Nephron progenitor cell (in vitro differentiated cells): ENCODE data around the gene UQCRQ.

Experiments
- DNase-seq: peaks from one replicate; pipeline ENCODE4 v3.0.0; 2021
- H3K27ac Mint-ChIP-seq: 2 replicates; pipeline ENCODE4 v1.8.0; 2021; ENCODE audit warnings: mild to moderate bottlenecking, moderate library complexity, mixed read lengths
- H3K27me3 Mint-ChIP-seq: 2 replicates; pipeline ENCODE4 v1.8.0; 2021; ENCODE audit warnings: mild to moderate bottlenecking, low read depth, mixed read lengths; ENCODE audit not compliant: poor library complexity
- H3K36me3 Mint-ChIP-seq: 2 replicates; pipeline ENCODE4 v1.8.0; 2021; ENCODE audit warnings: low read depth, mixed read lengths
- H3K4me1 Mint-ChIP-seq: 2 replicates; pipeline ENCODE4 v1.8.0; 2021; ENCODE audit warnings: mixed read lengths
- H3K4me3 Mint-ChIP-seq: 2 replicates; pipeline ENCODE4 v1.8.0; 2021; ENCODE audit warnings: mild to moderate bottlenecking, moderate library complexity, mixed read lengths
- H3K9me3 Mint-ChIP-seq: 2 replicates; pipeline ENCODE4 v1.8.0; 2021; ENCODE audit warnings: mild to moderate bottlenecking, moderate library complexity, mixed read lengths
- CTCF ChIP-seq: fragments of 200-600 bp; sonication (generic); IDR thresholded peaks from 2 replicates; pipeline ENCODE4 v1.5.0; 2021; ENCODE audit warnings: antibody characterized with exemption

UQCRQ gene

GRCh38 chr5:132866342-132867045, at the start of gene UQCRQ, which contains the start of gene GDF9:
Gene UQCRQ (plus strand): TSS chr5:132866642. CDS start chr5:132866882, 240 bp downstream.
Gene GDF9 (minus strand): TSS chr5:132866469. CDS start chr5:132864533, 1,936 bp downstream.
- peak within 1 kb of the TSS; percentile 100 for H3K4me3 Mint-ChIP-seq
- peaks cover 18% of the 10 kb centered on the region for H3K36me3 Mint-ChIP-seq
- no peaks in the 10 kb centered on the region for H3K9me3 Mint-ChIP-seq
- no peak for TF ChIP-seq CTCF
- peak; percentile 92 for DNase-seq
- H3K27ac Mint-ChIP-seq = peak within 1 kb of the TSS; percentile 100
- peaks cover 27% of the 10 kb centered on the region for H3K4me1 Mint-ChIP-seq
- H3K27me3 Mint-ChIP-seq = peaks cover 15% of the 10 kb centered on the region

GRCh38 chr5:132817011-132817410, 49.4 kb upstream of the UQCRQ start:
- Mint-ChIP-seq H3K4me3 (no peak overlapping the region), H3K9me3 (peaks cover 5% of the 10 kb centered on the region), H3K27me3 (peaks cover 68% of the 10 kb centered on the region), H3K4me1 (peaks cover 23% of the 10 kb centered on the region), H3K27ac (no peak overlapping the region), H3K36me3 (no peaks in the 10 kb centered on the region)
- DNase-seq = no peak
- TF ChIP-seq CTCF = no peak

- Mint-ChIP-seq H3K4me3 (no peak overlapping the region), H3K27me3 (peaks cover 67% of the 10 kb centered on the region), H3K4me1 (peaks cover 24% of the 10 kb centered on the region), H3K9me3 (peaks cover 5% of the 10 kb centered on the region), H3K36me3 (no peaks in the 10 kb centered on the region), H3K27ac (no peak overlapping the region)
- TF ChIP-seq CTCF = no peak
- DNase-seq = no peak
These were observed 47.0 kb upstream of the UQCRQ start for GRCh38 chr5:132819468-132819867.

- no peaks in the 10 kb centered on the region for H3K36me3 Mint-ChIP-seq
- H3K4me1 Mint-ChIP-seq = peaks cover 22% of the 10 kb centered on the region
- H3K27me3 Mint-ChIP-seq = peaks cover 67% of the 10 kb centered on the region
- DNase-seq = peak; percentile 94
- H3K4me3 Mint-ChIP-seq = no peak overlapping the region
- peaks cover under 1% of the 10 kb centered on the region for H3K9me3 Mint-ChIP-seq
- TF ChIP-seq CTCF = peak; percentile 82
- H3K27ac Mint-ChIP-seq = no peak overlapping the region
These were observed 46.2 kb upstream of the UQCRQ start for GRCh38 chr5:132820162-132820754.

GRCh38 chr5:132821350-132821749, 45.1 kb upstream of the UQCRQ start:
- DNase-seq = no peak
- peaks cover 62% of the 10 kb centered on the region for H3K27me3 Mint-ChIP-seq
- no peak overlapping the region for H3K27ac Mint-ChIP-seq
- H3K36me3 Mint-ChIP-seq = no peaks in the 10 kb centered on the region
- H3K4me3 Mint-ChIP-seq = no peak overlapping the region
- H3K4me1 Mint-ChIP-seq = peaks cover 21% of the 10 kb centered on the region
- H3K9me3 Mint-ChIP-seq = no peaks in the 10 kb centered on the region
- TF ChIP-seq CTCF = no peak

GRCh38 chr5:132821791-132822190, 44.7 kb upstream of the UQCRQ start:
- TF ChIP-seq CTCF = no peak
- H3K4me3 Mint-ChIP-seq = no peak overlapping the region
- H3K4me1 Mint-ChIP-seq = peaks cover 21% of the 10 kb centered on the region
- H3K36me3 Mint-ChIP-seq = peaks cover under 1% of the 10 kb centered on the region
- DNase-seq = no peak
- no peaks in the 10 kb centered on the region for H3K9me3 Mint-ChIP-seq
- H3K27me3 Mint-ChIP-seq = peaks cover 62% of the 10 kb centered on the region
- H3K27ac Mint-ChIP-seq = no peak overlapping the region
